NCI-H510A (cell line): Measurements from ENCODE around the gene ZNF487.
"Not testable (repeated sequence)": the region's sequence is repeated elsewhere in the genome, so short reads cannot be mapped to it uniquely, and the experiment has no call there.

Experiments
- DNase-seq: peaks from one replicate; lab custom pipeline; 2025; lab: John Stamatoyannopoulos, UW

Gene ZNF487

GRCh38 chr10:43440463-43441134, 3.7 kb downstream of the ZNF487 start:
- no peak for DNase-seq

- no peak for DNase-seq
Measured at GRCh38 chr10:43444323-43444722, 7.4 kb downstream of the ZNF487 start.

- DNase-seq = no peak
Measured at GRCh38 chr10:43444897-43445466, 8.1 kb downstream of the ZNF487 start.

DNA sequence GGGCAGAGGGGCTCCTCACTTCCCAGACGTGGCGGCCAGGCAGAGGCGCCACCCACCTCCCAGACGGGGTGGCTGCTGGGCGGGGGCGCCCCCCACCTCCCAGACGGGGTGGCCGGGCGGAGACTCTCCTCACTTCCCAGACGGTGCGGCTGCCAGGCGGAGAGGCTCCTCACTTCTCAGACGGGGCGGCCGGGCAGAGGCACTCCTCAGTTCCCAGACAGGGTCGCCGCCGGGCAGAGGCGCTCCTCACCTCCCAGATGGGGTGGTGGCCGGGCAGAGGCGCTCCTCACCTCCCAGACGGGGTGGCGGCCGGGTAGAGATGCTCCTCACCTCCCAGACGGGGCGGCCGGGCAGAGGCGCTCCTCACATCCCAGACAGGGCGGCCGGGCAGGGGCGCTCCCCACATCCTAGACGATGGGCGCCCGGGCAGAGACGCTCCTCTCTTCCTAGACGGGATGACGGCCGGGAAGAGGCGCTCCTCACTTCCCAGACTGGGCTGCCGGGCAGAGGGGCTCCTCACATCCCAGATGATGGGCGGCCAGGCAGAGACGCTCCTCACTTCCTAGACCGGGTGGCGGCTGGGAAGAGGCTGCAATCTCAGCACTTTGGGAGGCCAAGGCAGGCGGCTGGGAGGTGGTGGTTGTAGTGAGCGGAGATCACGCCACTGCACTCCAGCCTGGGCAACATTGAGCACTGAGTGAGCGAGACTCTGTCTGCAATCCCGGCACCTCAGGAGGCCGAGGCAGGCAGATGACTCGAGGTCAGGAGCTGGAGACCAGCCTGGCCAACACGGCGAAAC, 9.5 kb downstream of the ZNF487 start:
- DNase-seq = not testable (repeated sequence)

- DNase-seq = no peak
Measured at GRCh38 chr10:43448742-43449141, 11.8 kb downstream of the ZNF487 start.

GRCh38 chr10:43452356-43452914, 15.5 kb downstream of the ZNF487 start:
- no peak for DNase-seq

GRCh38 chr10:43453266-43453831, 16.4 kb downstream of the ZNF487 start:
- no peak for DNase-seq

GRCh38 chr10:43454025-43454424, 17.1 kb downstream of the ZNF487 start:
- DNase-seq = not testable (repeated sequence)

DNA sequence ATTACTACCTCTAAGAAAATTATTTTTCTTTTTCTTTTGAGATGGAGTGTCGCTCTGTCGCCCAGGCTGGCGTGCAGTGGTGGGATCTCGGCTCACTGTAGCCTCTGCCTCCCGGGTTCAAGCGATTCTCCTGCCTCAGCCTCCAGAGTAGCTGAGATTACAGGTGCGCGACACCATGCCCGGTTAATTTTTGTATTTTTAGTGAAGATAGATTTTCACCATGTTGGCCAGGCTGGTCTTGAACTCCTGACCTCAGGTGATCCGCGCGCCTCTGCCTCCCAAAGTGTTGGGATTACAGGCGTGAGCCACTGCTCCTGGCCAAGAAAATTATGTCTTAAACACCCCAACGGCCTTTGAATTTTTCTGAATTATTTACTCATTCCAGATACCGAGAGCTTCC, 19.6 kb downstream of the ZNF487 start:
- DNase-seq = not testable (repeated sequence)

GRCh38 chr10:43458227-43458626, 21.3 kb downstream of the ZNF487 start:
- no peak for DNase-seq

GRCh38 chr10:43461950-43462349, 25.0 kb downstream of the ZNF487 start:
- DNase-seq = peak; percentile 17

GRCh38 chr10:43465086-43465735, 28.3 kb downstream of the ZNF487 start:
- not testable (repeated sequence) for DNase-seq

GRCh38 chr10:43465736-43466120, 28.8 kb downstream of the ZNF487 start:
- DNase-seq = not testable (repeated sequence)

DNA sequence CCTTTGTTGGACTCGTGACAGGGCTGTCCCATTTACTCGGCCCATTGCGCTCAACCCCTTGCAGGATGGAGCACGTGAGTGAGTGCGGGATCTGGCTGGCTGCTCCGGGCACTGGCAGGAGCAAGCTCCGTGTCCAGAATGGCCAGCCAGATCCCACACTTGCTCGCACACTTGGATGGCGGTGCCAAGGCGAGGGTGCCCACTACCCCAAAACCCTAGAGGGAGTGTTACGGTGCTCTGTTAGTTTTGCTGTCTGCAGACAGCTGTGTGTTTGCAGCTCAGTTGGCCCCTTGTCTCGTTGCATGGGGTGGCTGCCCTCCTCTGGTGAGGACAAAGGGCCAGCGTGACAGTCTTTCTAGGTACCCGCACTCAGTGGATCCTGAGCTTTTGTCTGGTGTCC, 34.2 kb downstream of the ZNF487 start:
- no peak for DNase-seq

GRCh38 chr10:43471935-43472720, 35.2 kb downstream of the ZNF487 start:
- DNase-seq = no peak

- DNase-seq = no peak
Measured at GRCh38 chr10:43479275-43479674, 42.4 kb downstream of the ZNF487 start.

DNA sequence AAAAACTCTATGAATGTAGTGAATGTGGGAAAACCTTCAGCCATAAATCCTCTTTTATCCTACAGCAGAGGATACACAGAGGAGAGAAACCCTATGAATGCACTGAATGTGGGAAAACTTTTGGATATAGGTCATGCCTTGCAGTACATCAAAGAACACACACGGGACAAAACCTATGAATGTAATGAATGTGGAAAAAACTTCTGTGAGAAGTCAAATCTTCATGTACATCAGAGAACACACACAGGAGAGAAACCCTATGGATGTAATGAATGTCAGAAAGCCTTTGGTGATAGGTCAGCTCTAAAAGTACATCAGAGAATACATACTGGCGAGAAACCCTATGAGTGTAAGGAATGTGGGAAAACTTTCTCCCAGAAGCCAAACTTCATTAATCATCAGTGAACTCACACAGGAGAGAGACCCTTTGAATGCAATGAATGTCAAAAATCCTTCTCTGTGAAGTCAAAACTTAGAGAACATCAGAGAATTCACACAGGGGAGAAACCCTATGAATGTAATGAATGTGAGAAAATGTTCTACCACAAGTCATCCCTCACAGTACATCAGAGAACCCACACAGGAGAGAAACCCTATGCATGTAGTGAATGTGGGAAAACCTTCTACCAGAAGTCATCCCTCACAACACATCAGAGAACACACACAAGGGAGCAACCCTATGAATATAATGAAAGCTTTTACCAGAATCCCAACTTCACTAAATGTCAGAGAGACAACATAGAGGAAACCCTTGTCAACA, 45.6 kb downstream of the ZNF487 start:
- no peak for DNase-seq

- DNase-seq = no peak
Measured at GRCh38 chr10:43491855-43492254, 54.9 kb downstream of the ZNF487 start.

GRCh38 chr10:43502931-43503330, 66.0 kb downstream of the ZNF487 start:
- DNase-seq = no peak
